GM21390 (cell line): ENCODE measurements around the gene NDUFS5.
A peak's percentile ranks its signal among the peaks of the same experiment; 100 is the strongest.
"Not testable (repeated sequence)": the region's sequence is repeated elsewhere in the genome, so short reads cannot be mapped to it uniquely, and the experiment has no call there.

Source experiments
- ATAC-seq: cut with Tn5 transposase; IDR thresholded peaks from one replicate; pipeline ENCODE4 v1.9.1; 2021; ENCODE audit not compliant: unreplicated experiment

Gene NDUFS5

GRCh38 chr1:39026051-39026865 is at the start of gene NDUFS5:
NDUFS5 (plus strand) TSS chr1:39026350; CDS start chr1:39028725, 2,375 bp downstream.
- ATAC-seq, result peak; percentile 81

GRCh38 chr1:38977399-38978244 is 48.5 kb upstream of the NDUFS5 start:
- ATAC-seq, result not testable (repeated sequence)

- not testable (repeated sequence) for ATAC-seq
Measured at GRCh38 chr1:38978245-38978542, 48.0 kb upstream of the NDUFS5 start.

- not testable (repeated sequence) for ATAC-seq
Measured at GRCh38 chr1:38979380-38979779, 46.8 kb upstream of the NDUFS5 start.

- no peak for ATAC-seq
Measured at GRCh38 chr1:38989979-38990378, 36.2 kb upstream of the NDUFS5 start.

GRCh38 chr1:38990386-38990737 is 35.8 kb upstream of the NDUFS5 start:
- no peak for ATAC-seq

- ATAC-seq, result peak; percentile 90
Measured at GRCh38 chr1:38990738-38991637, 35.2 kb upstream of the NDUFS5 start, which contains the start of gene AKIRIN1. AKIRIN1 (plus strand) TSS chr1:38991276; CDS start chr1:38991381, 105 bp downstream.

GRCh38 chr1:38991638-38992411 is 34.3 kb upstream of the NDUFS5 start:
- no peak for ATAC-seq

GRCh38 chr1:38992412-38993111 is 33.6 kb upstream of the NDUFS5 start:
- ATAC-seq, result no peak

- no peak for ATAC-seq
Measured at GRCh38 chr1:38994196-38994595, 32.0 kb upstream of the NDUFS5 start.

- no peak for ATAC-seq
Measured at GRCh38 chr1:38997034-38997900, 28.9 kb upstream of the NDUFS5 start.

GRCh38 chr1:38997901-38998190 is 28.3 kb upstream of the NDUFS5 start:
- ATAC-seq, result no peak

- no peak for ATAC-seq
Measured at GRCh38 chr1:39001516-39002421, 24.4 kb upstream of the NDUFS5 start.

- no peak for ATAC-seq
Measured at GRCh38 chr1:39003281-39003680, 22.9 kb upstream of the NDUFS5 start.

- ATAC-seq, result no peak
Measured at GRCh38 chr1:39003794-39004193, 22.4 kb upstream of the NDUFS5 start.

- ATAC-seq, result no peak
Measured at GRCh38 chr1:39006287-39006686, 19.9 kb upstream of the NDUFS5 start.

- no peak for ATAC-seq
Measured at GRCh38 chr1:39006726-39007645, 19.2 kb upstream of the NDUFS5 start.
